Stimulated activated naive CD8-positive, alpha-beta T cell treated with anti-CD3 and anti-CD28 coated beads, Interleukin-15, amount 100 ng/mL, for 72 hours (primary cell): ENCODE data around the gene UBE2F.
"Not testable (repeated sequence)": the region's sequence is repeated elsewhere in the genome, so short reads cannot be mapped to it uniquely, and the experiment has no call there.

Source experiments
- ATAC-seq: fragments of 150-1000 bp; cut with Tn5 transposase; 2 replicates; pipeline ENCODE4 v1.10.0; 2021; ENCODE audit warnings: mild to moderate bottlenecking, moderate library complexity
- DNase-seq, 2 donors: peaks; one replicate each; pipeline ENCODE4 v3.0.0; 2021 to 2022
- H3K27ac Mint-ChIP-seq, 2 donors: one replicate each; pipeline ENCODE4 v1.8.0; 2022; ENCODE audit warnings: mild to moderate bottlenecking in 2 of 2, mixed read lengths in 2 of 2, moderate library complexity in 2 of 2
- H3K27me3 Mint-ChIP-seq: one replicate; pipeline ENCODE4 v1.8.0; 2022; ENCODE audit warnings: mixed read lengths
- H3K4me1 Mint-ChIP-seq: one replicate; pipeline ENCODE4 v1.8.0; 2022; ENCODE audit warnings: mild to moderate bottlenecking, mixed read lengths
- H3K4me3 Mint-ChIP-seq, 2 donors: one replicate each; pipeline ENCODE4 v1.8.0; 2022; ENCODE audit warnings: mild to moderate bottlenecking in 2 of 2, mixed read lengths in 2 of 2, moderate library complexity in 1 of 2
- H3K9me3 Mint-ChIP-seq, 2 donors: one replicate each; pipeline ENCODE4 v1.8.0; 2022; ENCODE audit warnings: mixed read lengths in 2 of 2

The UBE2F gene

DNA sequence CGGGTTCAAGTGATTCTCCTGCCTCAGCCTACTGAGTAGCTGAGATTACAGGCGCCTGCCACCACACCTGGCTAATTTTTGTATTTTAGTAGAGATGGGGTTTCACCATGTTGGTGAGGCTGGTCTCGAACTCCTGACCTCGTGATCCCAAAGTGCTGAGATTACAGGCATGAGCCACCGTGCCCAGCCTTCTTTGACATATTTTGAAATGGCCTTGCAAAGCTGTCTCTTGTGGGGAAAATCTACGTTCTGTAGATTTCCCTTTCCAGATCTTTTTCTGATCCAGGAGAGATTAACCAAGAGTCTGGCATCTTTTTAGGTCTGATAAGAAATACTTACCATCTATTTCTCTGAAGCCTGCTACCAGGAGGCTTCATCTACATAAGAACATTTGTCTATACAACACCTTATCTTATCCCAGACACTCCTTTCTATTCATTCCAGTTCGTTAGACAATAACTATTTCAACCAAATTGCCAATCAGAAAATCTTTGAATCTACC lies 3.3 kb upstream of the UBE2F start:
- H3K27ac Mint-ChIP-seq, ATAC-seq, H3K27me3 Mint-ChIP-seq, H3K4me3 Mint-ChIP-seq, DNase-seq: not testable (repeated sequence)
- Mint-ChIP-seq H3K4me1 (peaks cover 17% of the 10 kb centered on the region), H3K9me3 (peaks cover 19 to 31% of the 10 kb centered on the region in 2 donors)

GRCh38 chr2:237964194-237964577 lies 2.6 kb upstream of the UBE2F start:
- no peaks in the 10 kb centered on the region for H3K27me3 Mint-ChIP-seq
- H3K9me3 Mint-ChIP-seq: peaks cover 19 to 31% of the 10 kb centered on the region in 2 donors
- H3K27ac Mint-ChIP-seq: no peak overlapping the region
- no peak for DNase-seq
- no peak overlapping the region for H3K4me3 Mint-ChIP-seq
- peaks cover 23% of the 10 kb centered on the region for H3K4me1 Mint-ChIP-seq
- no peak for ATAC-seq

- DNase-seq (no peak), ATAC-seq (no peak)
- H3K4me1 Mint-ChIP-seq: peaks cover 29% of the 10 kb centered on the region
- no peak overlapping the region for H3K4me3 Mint-ChIP-seq
- peaks cover 19 to 31% of the 10 kb centered on the region in 2 donors for H3K9me3 Mint-ChIP-seq
- H3K27me3 Mint-ChIP-seq: no peaks in the 10 kb centered on the region
- H3K27ac Mint-ChIP-seq: no peak overlapping the region
Measured at GRCh38 chr2:237964578-237965404, 2.0 kb upstream of the UBE2F start.

DNA sequence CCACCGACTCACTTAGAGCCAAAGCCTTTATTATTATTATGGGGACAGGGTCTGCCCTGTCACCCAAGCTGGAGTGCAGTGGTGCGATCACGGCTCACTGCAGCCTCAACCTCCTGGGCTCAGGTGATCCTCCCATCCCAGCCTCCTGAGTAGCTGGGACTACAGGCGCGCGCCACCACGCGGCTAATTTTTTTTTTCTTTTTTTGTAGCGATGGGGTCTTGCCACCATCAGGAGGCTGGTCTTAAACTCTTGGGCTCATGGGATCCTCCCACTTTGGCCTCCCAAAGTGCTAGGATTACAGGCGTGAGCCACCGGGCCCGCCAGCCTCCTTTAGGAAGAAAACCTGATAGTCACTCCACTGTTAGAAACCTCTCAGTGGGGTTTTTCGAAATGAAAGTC lies 970 bp upstream of the UBE2F start:
- H3K27me3 Mint-ChIP-seq, H3K27ac Mint-ChIP-seq, DNase-seq, ATAC-seq: not testable (repeated sequence)
- Mint-ChIP-seq H3K4me1 (peaks cover 40% of the 10 kb centered on the region), H3K4me3 (peak overlapping the region; percentile 80 to 85), H3K9me3 (peaks cover 19 to 31% of the 10 kb centered on the region in 2 donors)

DNA sequence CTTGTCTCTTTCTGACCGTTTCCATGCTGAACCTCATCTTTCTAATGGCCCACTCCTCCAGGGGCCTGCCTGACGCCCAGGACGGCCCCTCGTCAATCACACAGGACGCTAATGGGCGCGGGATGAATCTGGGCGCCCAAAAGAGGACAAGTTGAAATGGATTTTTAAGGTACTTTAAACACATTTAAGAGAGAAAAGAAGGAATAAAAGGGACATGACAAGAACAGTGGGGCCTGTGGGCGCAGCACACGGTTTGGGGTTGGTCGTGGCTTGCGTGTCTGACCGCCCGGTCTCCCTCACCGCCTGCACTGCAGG lies 607 bp upstream of the UBE2F start:
- Mint-ChIP-seq H3K4me1 (peaks cover 43% of the 10 kb centered on the region), H3K27me3 (no peaks in the 10 kb centered on the region), H3K9me3 (peaks cover 19 to 29% of the 10 kb centered on the region in 2 donors), H3K4me3 (peak overlapping the region; percentile 80 to 85), H3K27ac (peak overlapping the region in 1 of 2 donors; percentile 46)
- no peak for DNase-seq
- peak; percentile 30 for ATAC-seq

DNA sequence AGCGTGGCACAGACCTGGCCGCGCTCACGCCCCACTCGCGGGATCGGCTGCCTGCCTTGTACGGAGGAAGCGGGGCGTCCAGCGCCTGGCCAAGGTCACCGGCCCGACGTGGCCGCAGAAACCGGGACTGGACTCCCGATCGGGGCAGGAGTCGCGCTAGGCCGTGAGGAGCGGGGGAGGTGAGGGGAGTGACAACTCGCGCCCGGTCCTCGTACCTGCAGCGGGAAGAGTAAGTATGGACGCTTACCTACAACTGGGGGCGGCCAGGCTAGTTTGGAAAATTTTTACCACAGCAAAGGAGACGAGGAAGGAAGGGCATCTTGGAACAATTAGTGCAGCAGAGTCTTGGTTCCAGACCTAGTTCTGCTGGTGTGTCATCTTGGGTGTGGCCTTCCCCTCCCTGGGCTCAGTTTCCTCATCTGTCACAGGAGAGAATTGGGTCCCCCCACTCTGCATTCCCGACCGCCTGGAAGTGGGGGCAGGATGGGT lies 693 bp downstream of the UBE2F start:
- H3K9me3 Mint-ChIP-seq: peaks cover 12 to 16% of the 10 kb centered on the region in 2 donors
- peak overlapping the region in 1 of 2 donors; percentile 2 for H3K27ac Mint-ChIP-seq
- ATAC-seq (no peak), DNase-seq (no peak)
- H3K27me3 Mint-ChIP-seq: no peaks in the 10 kb centered on the region
- H3K4me3 Mint-ChIP-seq: peak overlapping the region; percentile 83 to 84
- H3K4me1 Mint-ChIP-seq: peaks cover 48% of the 10 kb centered on the region

GRCh38 chr2:237968048-237968862 lies 1.4 kb downstream of the UBE2F start:
- Mint-ChIP-seq H3K4me1 (peaks cover 53% of the 10 kb centered on the region), H3K9me3 (peaks cover 6 to 9% of the 10 kb centered on the region in 2 donors), H3K27ac (peak overlapping the region; percentile 2 to 83), H3K4me3 (peak overlapping the region; percentile 83 to 84), H3K27me3 (no peaks in the 10 kb centered on the region)
- ATAC-seq (peak; percentile 65), DNase-seq (peak; percentile 35 to 54)

DNA sequence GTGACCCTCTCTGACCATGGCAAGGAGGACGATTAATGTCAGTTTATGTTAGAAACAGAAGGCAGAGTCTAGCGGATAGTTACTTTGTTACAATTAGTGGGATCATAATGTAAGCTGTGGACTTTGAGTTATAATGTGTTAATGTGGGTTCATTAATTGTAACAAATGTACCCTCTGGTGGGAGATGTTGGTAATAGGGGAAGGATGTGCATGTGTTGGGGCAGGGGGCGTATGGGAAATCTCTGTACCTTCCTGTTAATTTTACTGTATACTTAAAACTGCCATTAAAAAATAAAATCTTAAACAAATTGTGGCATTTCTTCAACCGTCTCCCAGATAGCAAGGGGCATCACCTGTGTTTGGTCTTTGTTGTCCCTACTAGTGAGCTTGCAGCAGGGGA lies 4.8 kb downstream of the UBE2F start:
- no peaks in the 10 kb centered on the region for H3K9me3 Mint-ChIP-seq
- DNase-seq (no peak), ATAC-seq (no peak)
- H3K4me1 Mint-ChIP-seq: peaks cover 62% of the 10 kb centered on the region
- no peak overlapping the region for H3K27ac Mint-ChIP-seq
- H3K4me3 Mint-ChIP-seq: no peak overlapping the region
- no peaks in the 10 kb centered on the region for H3K27me3 Mint-ChIP-seq

DNA sequence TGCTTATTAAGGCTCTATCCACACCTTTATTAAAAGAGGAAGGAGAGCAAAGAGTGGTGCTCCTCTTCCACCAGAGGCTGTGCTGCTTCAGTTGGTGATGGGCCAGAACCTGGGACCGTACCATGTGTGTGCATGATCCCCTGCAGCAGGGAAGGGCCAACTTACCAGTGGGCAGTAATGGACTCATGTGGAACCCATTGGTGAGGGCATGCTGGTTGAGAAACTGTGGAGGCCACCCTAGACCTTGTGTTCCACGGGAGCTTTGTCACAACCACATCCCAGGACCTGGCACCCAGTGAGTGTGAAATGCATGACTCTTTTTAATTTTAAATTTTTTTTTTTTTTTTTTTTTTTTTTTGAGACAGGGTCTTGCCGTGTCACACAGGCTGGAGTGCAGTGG lies 5.4 kb downstream of the UBE2F start:
- ATAC-seq: no peak
- H3K4me1 Mint-ChIP-seq: peaks cover 68% of the 10 kb centered on the region
- no peaks in the 10 kb centered on the region for H3K9me3 Mint-ChIP-seq
- no peak for DNase-seq
- H3K27me3 Mint-ChIP-seq: no peaks in the 10 kb centered on the region
- H3K4me3 Mint-ChIP-seq: no peak overlapping the region
- no peak overlapping the region for H3K27ac Mint-ChIP-seq

- Mint-ChIP-seq H3K4me1 (peaks cover 70% of the 10 kb centered on the region), H3K27ac (peak overlapping the region in 1 of 2 donors; percentile 89), H3K9me3 (no peaks in the 10 kb centered on the region), H3K27me3 (no peaks in the 10 kb centered on the region), H3K4me3 (no peak overlapping the region)
- ATAC-seq (no peak), DNase-seq (no peak)
Measured at GRCh38 chr2:237972936-237973335, 6.1 kb downstream of the UBE2F start.

- Mint-ChIP-seq H3K4me1 (peaks cover 76% of the 10 kb centered on the region), H3K4me3 (peak overlapping the region in 1 of 2 donors; percentile 9), H3K27ac (peak overlapping the region in 1 of 2 donors; percentile 32), H3K27me3 (no peaks in the 10 kb centered on the region), H3K9me3 (no peaks in the 10 kb centered on the region)
- DNase-seq (no peak), ATAC-seq (no peak)
Measured at GRCh38 chr2:237977380-237977779, 10.6 kb downstream of the UBE2F start.

- Mint-ChIP-seq H3K9me3 (no peaks in the 10 kb centered on the region), H3K27ac (no peak overlapping the region), H3K27me3 (no peaks in the 10 kb centered on the region), H3K4me1 (peaks cover 79% of the 10 kb centered on the region), H3K4me3 (peak overlapping the region in 1 of 2 donors; percentile 41)
- ATAC-seq (no peak), DNase-seq (no peak)
Measured at GRCh38 chr2:237978058-237978712, 11.4 kb downstream of the UBE2F start.

GRCh38 chr2:237979331-237979730 lies 12.5 kb downstream of the UBE2F start:
- Mint-ChIP-seq H3K27ac (peak overlapping the region; percentile 75 to 86), H3K4me1 (peaks cover 86% of the 10 kb centered on the region), H3K27me3 (no peaks in the 10 kb centered on the region), H3K9me3 (no peaks in the 10 kb centered on the region), H3K4me3 (peak overlapping the region in 1 of 2 donors; percentile 47)
- DNase-seq (no peak), ATAC-seq (no peak)

GRCh38 chr2:237980087-237980486 lies 13.3 kb downstream of the UBE2F start:
- peaks cover 92% of the 10 kb centered on the region for H3K4me1 Mint-ChIP-seq

GRCh38 chr2:237980751-237981150 lies 13.9 kb downstream of the UBE2F start:
- H3K4me1 Mint-ChIP-seq: peaks cover 94% of the 10 kb centered on the region
- H3K27me3 Mint-ChIP-seq: no peaks in the 10 kb centered on the region
- ATAC-seq (peak; percentile 91), DNase-seq (peak in 1 of 2 donors; percentile 50)
- H3K9me3 Mint-ChIP-seq: no peaks in the 10 kb centered on the region
- peak overlapping the region; percentile 90 to 91 for H3K27ac Mint-ChIP-seq
- peak overlapping the region; percentile 56 to 83 for H3K4me3 Mint-ChIP-seq

More at GRCh38 chr2:237980087-237980486, 13.3 kb downstream of the UBE2F start:
- H3K27ac Mint-ChIP-seq: peak overlapping the region; percentile 75 to 90
- no peaks in the 10 kb centered on the region for H3K9me3 Mint-ChIP-seq
- peak overlapping the region in 1 of 2 donors; percentile 83 for H3K4me3 Mint-ChIP-seq
- no peak for ATAC-seq
- H3K27me3 Mint-ChIP-seq: no peaks in the 10 kb centered on the region
- DNase-seq: no peak
